Parathyroid adenoma (tissue), 2 donors: ENCODE data around the gene TRIM65.

Source experiments
- H2AFZ ChIP-seq: fragments of 300-600 bp; sonication (generic); one replicate; pipeline ENCODE4 v1.7.0; 2017; ENCODE audit warnings: antibody characterized with exemption, mild to moderate bottlenecking
- H3K27ac ChIP-seq: fragments of 300-600 bp; sonication (generic); one replicate; pipeline ENCODE4 v1.7.0; 2017
- H3K27me3 ChIP-seq: fragments of 300-600 bp; sonication (generic); one replicate; pipeline ENCODE4 v1.7.0; 2017; ENCODE audit warnings: low read length; ENCODE audit not compliant: control insufficient read depth, insufficient read depth
- H3K36me3 ChIP-seq: fragments of 300-600 bp; sonication (generic); one replicate; pipeline ENCODE4 v1.7.0; 2017; ENCODE audit warnings: low read length; ENCODE audit not compliant: control insufficient read depth, insufficient read depth
- H3K4me1 ChIP-seq: fragments of 300-600 bp; sonication (generic); one replicate; pipeline ENCODE4 v1.7.0; 2017; ENCODE audit warnings: control low read depth
- H3K4me2 ChIP-seq: fragments of 300-600 bp; sonication (generic); one replicate; pipeline ENCODE4 v1.7.0; 2017; ENCODE audit warnings: low read length
- H3K4me3 ChIP-seq: fragments of 300-600 bp; sonication (generic); one replicate; pipeline ENCODE4 v1.7.0; 2017; ENCODE audit warnings: low read depth, low read length
- H3K79me2 ChIP-seq: fragments of 300-600 bp; sonication (generic); one replicate; pipeline ENCODE4 v1.7.0; 2017; ENCODE audit warnings: control low read depth
- H3K9ac ChIP-seq: fragments of 300-600 bp; sonication (generic); one replicate; pipeline ENCODE4 v1.7.0; 2017; ENCODE audit warnings: mild to moderate bottlenecking
- H3K9me3 ChIP-seq: fragments of 300-600 bp; sonication (generic); one replicate; pipeline ENCODE4 v1.7.0; 2017; ENCODE audit warnings: low read length; ENCODE audit not compliant: control insufficient read depth
- TF ChIP-seq, protein P1 (sequence below): fragments of 300-600 bp; sonication (generic); IDR thresholded peaks from one replicate; pipeline ENCODE4 v1.7.0; 2017; ENCODE audit warnings: antibody characterized with exemption, mild to moderate bottlenecking
- donor health status: primary hyperparathyroidism.

TRIM65 gene

DNA sequence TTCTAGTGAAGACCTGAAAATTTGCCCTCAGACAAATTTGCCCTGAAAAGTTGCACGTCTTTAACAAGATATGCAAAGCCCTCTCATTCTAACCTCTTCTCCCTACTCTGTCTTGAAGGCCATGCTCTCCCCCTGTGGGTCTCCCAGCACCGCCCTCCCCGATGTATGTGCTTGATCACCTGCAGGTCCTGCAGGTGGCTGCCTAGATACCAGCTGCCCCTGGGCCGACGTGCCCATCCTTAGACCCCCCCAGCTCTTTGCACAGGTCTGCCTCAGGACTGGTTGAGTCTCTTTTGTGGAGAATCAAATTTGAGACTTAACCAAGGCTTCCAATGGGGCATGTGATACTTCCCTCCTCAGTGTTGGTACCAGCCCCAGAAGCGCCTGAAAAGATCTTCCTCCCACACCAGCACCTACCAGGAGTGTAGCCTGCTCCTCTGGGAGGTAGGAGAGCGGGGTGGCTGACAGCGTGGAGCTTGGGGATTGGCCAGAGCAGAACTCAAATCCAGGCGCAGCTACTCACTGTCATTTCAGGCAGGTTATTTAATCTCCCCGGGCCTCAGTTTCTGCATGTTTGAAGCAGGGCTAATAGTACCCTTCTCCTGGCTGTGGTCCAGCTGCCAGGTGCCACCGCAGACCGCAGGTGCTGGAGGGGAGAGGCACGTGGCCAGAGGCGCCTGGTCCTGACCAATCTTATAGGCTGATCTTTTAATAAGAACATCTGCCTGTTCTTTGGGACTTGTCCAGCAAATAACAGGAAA lies 12.5 kb upstream of the TRIM65 start:
- TF ChIP-seq, protein P1, sequence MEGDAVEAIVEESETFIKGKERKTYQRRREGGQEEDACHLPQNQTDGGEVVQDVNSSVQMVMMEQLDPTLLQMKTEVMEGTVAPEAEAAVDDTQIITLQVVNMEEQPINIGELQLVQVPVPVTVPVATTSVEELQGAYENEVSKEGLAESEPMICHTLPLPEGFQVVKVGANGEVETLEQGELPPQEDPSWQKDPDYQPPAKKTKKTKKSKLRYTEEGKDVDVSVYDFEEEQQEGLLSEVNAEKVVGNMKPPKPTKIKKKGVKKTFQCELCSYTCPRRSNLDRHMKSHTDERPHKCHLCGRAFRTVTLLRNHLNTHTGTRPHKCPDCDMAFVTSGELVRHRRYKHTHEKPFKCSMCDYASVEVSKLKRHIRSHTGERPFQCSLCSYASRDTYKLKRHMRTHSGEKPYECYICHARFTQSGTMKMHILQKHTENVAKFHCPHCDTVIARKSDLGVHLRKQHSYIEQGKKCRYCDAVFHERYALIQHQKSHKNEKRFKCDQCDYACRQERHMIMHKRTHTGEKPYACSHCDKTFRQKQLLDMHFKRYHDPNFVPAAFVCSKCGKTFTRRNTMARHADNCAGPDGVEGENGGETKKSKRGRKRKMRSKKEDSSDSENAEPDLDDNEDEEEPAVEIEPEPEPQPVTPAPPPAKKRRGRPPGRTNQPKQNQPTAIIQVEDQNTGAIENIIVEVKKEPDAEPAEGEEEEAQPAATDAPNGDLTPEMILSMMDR: no peak
- H3K27me3 ChIP-seq: no peaks in the 10 kb centered on the region
- no peaks in the 10 kb centered on the region for H3K4me1 ChIP-seq
- no peak overlapping the region for H2AFZ ChIP-seq
- H3K36me3 ChIP-seq: no peaks in the 10 kb centered on the region
- no peak overlapping the region for H3K9ac ChIP-seq
- H3K4me2 ChIP-seq: no peak overlapping the region
- H3K79me2 ChIP-seq: no peaks in the 10 kb centered on the region
- H3K4me3 ChIP-seq: no peak overlapping the region
- no peaks in the 10 kb centered on the region for H3K9me3 ChIP-seq
- no peak overlapping the region for H3K27ac ChIP-seq

DNA sequence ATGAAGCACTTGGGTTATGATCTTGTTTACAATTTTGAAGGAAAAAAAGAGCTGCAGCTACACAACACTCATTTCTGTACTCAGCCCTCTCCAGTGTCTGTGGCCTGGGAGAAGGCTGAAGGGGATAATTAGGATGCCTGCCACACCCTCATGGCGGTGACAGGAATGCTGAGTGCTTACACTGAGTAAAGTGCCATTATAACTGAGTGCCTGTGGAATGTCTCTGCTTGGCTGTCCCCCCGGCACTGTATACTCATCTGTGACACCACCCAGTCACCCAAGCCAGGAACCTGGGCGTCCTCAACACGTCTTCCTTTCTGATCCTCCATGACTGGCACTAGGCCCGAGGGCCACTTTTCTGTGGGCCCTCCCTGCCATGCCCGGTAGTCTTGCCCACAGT lies 11.4 kb upstream of the TRIM65 start:
- Histone ChIP-seq H3K36me3 (no peaks in the 10 kb centered on the region), H3K9ac (no peak overlapping the region), H3K27me3 (no peaks in the 10 kb centered on the region), H3K4me1 (peaks cover 3% of the 10 kb centered on the region), H3K9me3 (no peaks in the 10 kb centered on the region), H3K79me2 (peaks cover under 1% of the 10 kb centered on the region), H3K27ac (no peak overlapping the region), H3K4me3 (no peak overlapping the region), H2AFZ (no peak overlapping the region), H3K4me2 (no peak overlapping the region)
- TF ChIP-seq, protein P1: no peak

DNA sequence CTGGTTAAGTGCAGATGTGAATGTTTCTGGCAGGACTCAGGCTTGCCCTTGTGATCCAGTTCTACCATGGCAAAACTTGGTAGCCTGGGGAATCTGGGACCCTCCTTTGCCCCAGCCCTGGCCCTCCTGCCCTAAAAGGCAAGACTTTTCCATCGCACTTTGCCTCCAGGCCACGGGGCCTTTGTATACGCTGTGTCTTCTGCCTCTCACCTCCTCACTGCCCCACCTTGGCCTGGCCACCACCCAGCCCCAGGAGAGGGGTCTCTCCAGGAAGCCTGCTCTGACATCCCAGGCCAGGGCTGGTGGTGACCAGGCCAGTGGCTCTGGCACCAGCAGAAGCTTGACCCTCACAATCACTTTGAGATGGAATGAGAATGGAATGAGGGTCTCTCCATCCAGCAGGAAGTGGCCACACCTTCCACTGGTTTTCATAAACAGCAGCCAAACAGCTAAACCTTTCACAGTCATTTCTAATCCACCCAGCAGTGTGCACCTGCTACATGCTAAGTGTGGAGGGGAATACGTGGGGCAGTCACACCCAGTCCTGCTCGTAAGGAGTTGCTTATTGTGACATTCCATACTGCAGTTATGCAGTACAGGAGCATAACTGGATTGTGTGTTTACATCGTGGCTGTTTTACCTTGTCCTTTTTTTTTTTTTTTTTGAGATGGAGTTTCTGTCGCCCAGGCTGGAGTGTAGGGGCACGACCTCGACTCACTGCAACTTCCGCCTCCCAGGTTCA lies 9.6 kb upstream of the TRIM65 start:
- Histone ChIP-seq H2AFZ (peak overlapping the region; percentile 28), H3K4me1 (peaks cover 3% of the 10 kb centered on the region), H3K27me3 (no peaks in the 10 kb centered on the region), H3K79me2 (peaks cover 5% of the 10 kb centered on the region), H3K27ac (peak overlapping the region; percentile 19), H3K9ac (no peak overlapping the region), H3K36me3 (no peaks in the 10 kb centered on the region), H3K4me2 (no peak overlapping the region), H3K4me3 (no peak overlapping the region), H3K9me3 (no peaks in the 10 kb centered on the region)
- TF ChIP-seq, protein P1: no peak

DNA sequence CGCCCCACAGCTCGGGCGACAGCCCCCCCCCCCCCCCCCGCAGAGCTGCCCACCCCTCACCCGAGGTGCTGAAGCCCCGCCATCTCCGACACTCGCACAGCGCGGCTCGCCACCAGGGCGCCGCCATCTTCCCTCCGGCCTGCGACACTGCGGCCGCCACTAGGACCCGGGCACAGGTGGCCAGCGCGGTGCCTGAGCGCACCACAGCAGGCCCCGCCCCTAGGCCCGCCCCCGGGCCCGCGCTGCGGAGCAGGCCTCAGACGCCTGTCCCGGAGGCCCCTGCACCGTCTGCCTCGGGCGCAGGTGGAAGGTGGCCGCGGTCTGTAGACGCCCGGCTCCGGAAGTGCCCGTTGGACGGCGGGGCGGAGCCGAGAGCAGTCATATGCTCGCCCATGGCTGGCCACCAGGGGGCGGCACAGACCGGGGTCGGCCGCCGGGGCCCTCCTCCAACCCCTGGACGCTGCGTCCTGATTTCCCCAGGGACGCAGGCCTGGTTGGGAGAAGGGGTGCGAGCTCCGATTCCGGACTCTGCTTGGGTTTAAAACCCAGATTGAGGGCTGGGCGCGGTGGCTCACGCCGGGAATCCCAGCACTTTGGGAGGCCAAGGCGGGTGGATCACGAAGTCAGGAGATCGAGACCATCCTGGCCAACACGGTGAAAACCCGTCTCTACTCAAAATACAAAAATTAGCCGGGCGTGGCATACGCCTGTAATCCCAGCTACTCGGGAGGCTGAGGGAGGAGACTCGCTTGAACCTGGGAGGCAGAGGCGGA lies 8.2 kb upstream of the TRIM65 start, which contains the start of gene MRPL38:
TSS of gene MRPL38 (minus strand) at position 136 of the 773 bp plus-strand sequence. CDS start at position 127, 9 bp downstream.
- Histone ChIP-seq H3K27me3 (no peaks in the 10 kb centered on the region), H3K4me2 (peak within 1 kb of the TSS; percentile 73), H3K9me3 (no peaks in the 10 kb centered on the region), H3K79me2 (peaks cover 13% of the 10 kb centered on the region), H3K4me3 (peak within 1 kb of the TSS; percentile 76), H3K9ac (peak within 1 kb of the TSS; percentile 74), H3K4me1 (peaks cover 3% of the 10 kb centered on the region), H3K36me3 (no peaks in the 10 kb centered on the region), H3K27ac (peak within 1 kb of the TSS; percentile 87), H2AFZ (peak within 1 kb of the TSS; percentile 90)
- TF ChIP-seq, protein P1: peak; percentile 100
